ENCODE measurements around the gene KCTD16.

The KCTD16 gene

DNA sequence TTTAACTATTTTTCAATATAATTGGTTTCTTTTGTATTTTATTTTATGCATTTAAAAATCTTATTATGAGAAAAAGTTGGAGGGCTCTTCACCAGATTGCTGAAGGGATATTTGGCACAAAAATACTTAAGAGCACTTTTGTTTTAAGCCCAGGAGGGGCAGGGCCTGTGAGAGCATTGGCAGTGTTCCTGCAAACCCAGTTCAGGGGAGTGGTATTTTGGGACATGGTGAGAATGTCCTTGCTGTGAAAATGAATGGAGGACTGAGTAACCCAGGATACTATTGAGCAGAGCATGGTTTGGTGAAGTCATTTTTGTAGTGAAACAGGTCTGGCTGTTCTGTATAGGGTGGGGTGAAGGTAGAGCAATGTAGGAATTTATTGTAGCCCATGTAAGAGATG is 121.4 kb downstream of the KCTD16 start (continued):
- TF ChIP-seq SALL2 (tag by site-specific recombination; IDR thresholded peaks at IDR 0.05; ENCODE audit: borderline replicate concordance) = no peak

DNA sequence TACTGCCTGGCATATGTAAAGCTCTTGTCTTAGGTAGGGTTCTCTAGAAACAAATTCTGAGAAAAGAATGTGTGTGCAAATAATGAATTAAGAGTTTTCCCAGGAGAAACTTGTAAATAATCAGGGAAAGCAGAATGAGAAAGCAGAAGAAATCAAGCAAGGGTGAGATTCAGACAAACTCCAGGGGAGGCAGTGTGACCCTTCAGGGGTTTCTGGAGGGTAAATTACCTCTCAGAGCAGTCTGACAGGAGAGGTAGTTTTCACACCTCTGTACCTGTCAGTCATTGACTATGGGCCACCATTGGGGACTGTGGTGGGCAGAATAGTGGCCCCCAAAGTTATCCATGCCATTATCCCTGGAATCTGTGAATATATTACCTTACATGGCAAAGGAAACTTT is 124.6 kb downstream of the KCTD16 start:
- Histone ChIP-seq H3K36me3 (ENCODE audit: control insufficient read depth in 2 of 2, insufficient read depth in 1 of 2, low read length in 2 of 2) (no peaks in the 10 kb centered on the region), H3K4me3 (ENCODE audit: low read depth, low read length) (no peak overlapping the region), H3K9me3 (ENCODE audit: control insufficient read depth, insufficient read depth, low read depth, low read length) (no peaks in the 10 kb centered on the region), H3K4me1 (ENCODE audit: control insufficient read depth, insufficient read depth, low read length) (no peaks in the 10 kb centered on the region), H3K27ac (ENCODE audit: extremely low read depth, low read depth, low read length) (no peak overlapping the region)
- TF ChIP-seq ZNF211 (tag by site-specific recombination; IDR thresholded peaks at IDR 0.05; ENCODE audit: low read depth) (no peak), ZNF521 (tag by site-specific recombination; IDR thresholded peaks at IDR 0.05) (no peak), ZNF677 (tag by site-specific recombination; IDR thresholded peaks at IDR 0.05) (no peak), ZNF19 (tag by site-specific recombination; IDR thresholded peaks at IDR 0.05; ENCODE audit: low read depth) (no peak), MYNN (tag by site-specific recombination; IDR thresholded peaks at IDR 0.05; ENCODE audit: borderline replicate concordance) (no peak), ZFP37 (tag by site-specific recombination; IDR thresholded peaks at IDR 0.05) (no peak), ZFP69B (tag by site-specific recombination; IDR thresholded peaks at IDR 0.05) (no peak), ZSCAN30 (tag by site-specific recombination; IDR thresholded peaks at IDR 0.05) (no peak), ZNF624 (tag by site-specific recombination; IDR thresholded peaks at IDR 0.05) (no peak), ZNF76 (tag by site-specific recombination; IDR thresholded peaks at IDR 0.05; ENCODE audit: borderline replicate concordance, low read depth) (no peak), ZNF747 (tag by site-specific recombination; IDR thresholded peaks at IDR 0.05) (no peak), ZNF629 (tag by site-specific recombination; IDR thresholded peaks at IDR 0.05) (no peak), ZNF529 (tag by site-specific recombination; IDR thresholded peaks at IDR 0.05; ENCODE audit: insufficient replicate concordance) (no peak), ZNF292 (tag by site-specific recombination; IDR thresholded peaks at IDR 0.05; ENCODE audit: borderline replicate concordance, low read depth) (no peak)
- TF ChIP-seq, protein P1, sequence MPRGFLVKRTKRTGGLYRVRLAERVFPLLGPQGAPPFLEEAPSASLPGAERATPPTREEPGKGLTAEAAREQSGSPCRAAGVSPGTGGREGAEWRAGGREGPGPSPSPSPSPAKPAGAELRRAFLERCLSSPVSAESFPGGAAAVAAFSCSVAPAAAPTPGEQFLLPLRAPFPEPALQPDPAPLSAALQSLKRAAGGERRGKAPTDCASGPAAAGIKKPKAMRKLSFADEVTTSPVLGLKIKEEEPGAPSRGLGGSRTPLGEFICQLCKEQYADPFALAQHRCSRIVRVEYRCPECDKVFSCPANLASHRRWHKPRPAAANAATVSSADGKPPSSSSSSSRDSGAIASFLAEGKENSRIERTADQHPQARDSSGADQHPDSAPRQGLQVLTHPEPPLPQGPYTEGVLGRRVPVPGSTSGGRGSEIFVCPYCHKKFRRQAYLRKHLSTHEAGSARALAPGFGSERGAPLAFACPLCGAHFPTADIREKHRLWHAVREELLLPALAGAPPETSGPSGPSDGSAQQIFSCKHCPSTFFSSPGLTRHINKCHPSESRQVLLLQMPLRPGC (tag by site-specific recombination; IDR thresholded peaks at IDR 0.05) = no peak
- TF ChIP-seq, protein P2, sequence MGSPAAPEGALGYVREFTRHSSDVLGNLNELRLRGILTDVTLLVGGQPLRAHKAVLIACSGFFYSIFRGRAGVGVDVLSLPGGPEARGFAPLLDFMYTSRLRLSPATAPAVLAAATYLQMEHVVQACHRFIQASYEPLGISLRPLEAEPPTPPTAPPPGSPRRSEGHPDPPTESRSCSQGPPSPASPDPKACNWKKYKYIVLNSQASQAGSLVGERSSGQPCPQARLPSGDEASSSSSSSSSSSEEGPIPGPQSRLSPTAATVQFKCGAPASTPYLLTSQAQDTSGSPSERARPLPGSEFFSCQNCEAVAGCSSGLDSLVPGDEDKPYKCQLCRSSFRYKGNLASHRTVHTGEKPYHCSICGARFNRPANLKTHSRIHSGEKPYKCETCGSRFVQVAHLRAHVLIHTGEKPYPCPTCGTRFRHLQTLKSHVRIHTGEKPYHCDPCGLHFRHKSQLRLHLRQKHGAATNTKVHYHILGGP (tag by site-specific recombination; IDR thresholded peaks at IDR 0.05) = no peak
- TF ChIP-seq, protein P3, sequence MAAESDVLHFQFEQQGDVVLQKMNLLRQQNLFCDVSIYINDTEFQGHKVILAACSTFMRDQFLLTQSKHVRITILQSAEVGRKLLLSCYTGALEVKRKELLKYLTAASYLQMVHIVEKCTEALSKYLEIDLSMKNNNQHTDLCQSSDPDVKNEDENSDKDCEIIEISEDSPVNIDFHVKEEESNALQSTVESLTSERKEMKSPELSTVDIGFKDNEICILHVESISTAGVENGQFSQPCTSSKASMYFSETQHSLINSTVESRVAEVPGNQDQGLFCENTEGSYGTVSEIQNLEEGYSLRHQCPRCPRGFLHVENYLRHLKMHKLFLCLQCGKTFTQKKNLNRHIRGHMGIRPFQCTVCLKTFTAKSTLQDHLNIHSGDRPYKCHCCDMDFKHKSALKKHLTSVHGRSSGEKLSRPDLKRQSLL (tag by site-specific recombination; IDR thresholded peaks at IDR 0.05) = no peak
- ChIA-PET CTCF (interaction anchor here (0.6 kb wide), 1 partner anchor 74 kb away, joined by 3 read pairs; no protein-coding TSS in a partner anchor), POLR2A (no interaction called here)

DNA sequence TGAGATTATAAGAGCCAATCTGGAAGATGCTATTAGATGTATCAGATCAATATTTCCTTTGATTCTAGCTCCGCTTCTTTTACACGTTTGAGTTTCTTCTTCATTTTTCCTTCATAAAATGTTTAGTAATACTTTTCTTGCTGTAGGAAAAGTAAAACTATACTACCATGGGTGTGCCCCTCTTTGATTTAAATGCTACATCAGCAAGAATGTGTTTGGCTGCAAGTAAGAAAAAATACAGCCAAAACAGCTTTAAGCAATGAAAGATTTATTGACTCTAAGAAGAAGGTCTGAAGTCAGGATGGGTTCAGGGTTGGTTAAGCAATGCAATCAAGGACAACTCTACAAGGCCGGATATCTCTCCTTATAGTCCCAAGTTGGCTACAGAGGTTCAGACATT is 126.4 kb downstream of the KCTD16 start:
- TF ChIP-seq, protein P4, sequence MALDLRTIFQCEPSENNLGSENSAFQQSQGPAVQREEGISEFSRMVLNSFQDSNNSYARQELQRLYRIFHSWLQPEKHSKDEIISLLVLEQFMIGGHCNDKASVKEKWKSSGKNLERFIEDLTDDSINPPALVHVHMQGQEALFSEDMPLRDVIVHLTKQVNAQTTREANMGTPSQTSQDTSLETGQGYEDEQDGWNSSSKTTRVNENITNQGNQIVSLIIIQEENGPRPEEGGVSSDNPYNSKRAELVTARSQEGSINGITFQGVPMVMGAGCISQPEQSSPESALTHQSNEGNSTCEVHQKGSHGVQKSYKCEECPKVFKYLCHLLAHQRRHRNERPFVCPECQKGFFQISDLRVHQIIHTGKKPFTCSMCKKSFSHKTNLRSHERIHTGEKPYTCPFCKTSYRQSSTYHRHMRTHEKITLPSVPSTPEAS (tag by site-specific recombination; IDR thresholded peaks at IDR 0.05) = no peak
- TF ChIP-seq ZNF324 (tag by site-specific recombination; IDR thresholded peaks at IDR 0.05) (no peak), ZNF391 (tag by site-specific recombination; IDR thresholded peaks at IDR 0.05; ENCODE audit: borderline replicate concordance, low read depth) (no peak), ZNF701 (tag by site-specific recombination; IDR thresholded peaks at IDR 0.05) (no peak), ZNF549 (tag by site-specific recombination; IDR thresholded peaks at IDR 0.05) (no peak), ZNF544 (tag by site-specific recombination; IDR thresholded peaks at IDR 0.05) (no peak)
- TF ChIP-seq, protein P5, sequence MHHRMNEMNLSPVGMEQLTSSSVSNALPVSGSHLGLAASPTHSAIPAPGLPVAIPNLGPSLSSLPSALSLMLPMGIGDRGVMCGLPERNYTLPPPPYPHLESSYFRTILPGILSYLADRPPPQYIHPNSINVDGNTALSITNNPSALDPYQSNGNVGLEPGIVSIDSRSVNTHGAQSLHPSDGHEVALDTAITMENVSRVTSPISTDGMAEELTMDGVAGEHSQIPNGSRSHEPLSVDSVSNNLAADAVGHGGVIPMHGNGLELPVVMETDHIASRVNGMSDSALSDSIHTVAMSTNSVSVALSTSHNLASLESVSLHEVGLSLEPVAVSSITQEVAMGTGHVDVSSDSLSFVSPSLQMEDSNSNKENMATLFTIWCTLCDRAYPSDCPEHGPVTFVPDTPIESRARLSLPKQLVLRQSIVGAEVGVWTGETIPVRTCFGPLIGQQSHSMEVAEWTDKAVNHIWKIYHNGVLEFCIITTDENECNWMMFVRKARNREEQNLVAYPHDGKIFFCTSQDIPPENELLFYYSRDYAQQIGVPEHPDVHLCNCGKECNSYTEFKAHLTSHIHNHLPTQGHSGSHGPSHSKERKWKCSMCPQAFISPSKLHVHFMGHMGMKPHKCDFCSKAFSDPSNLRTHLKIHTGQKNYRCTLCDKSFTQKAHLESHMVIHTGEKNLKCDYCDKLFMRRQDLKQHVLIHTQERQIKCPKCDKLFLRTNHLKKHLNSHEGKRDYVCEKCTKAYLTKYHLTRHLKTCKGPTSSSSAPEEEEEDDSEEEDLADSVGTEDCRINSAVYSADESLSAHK (tag by site-specific recombination; IDR thresholded peaks at IDR 0.05) = no peak
- Histone ChIP-seq H3K4me1 (ENCODE audit: control insufficient read depth, insufficient read depth, low read length) (no peaks in the 10 kb centered on the region), H3K4me3 (ENCODE audit: low read depth, low read length) (no peak overlapping the region), H3K36me3 (ENCODE audit: control insufficient read depth in 2 of 2, insufficient read depth in 1 of 2, low read length in 2 of 2) (no peaks in the 10 kb centered on the region), H3K9me3 (ENCODE audit: control insufficient read depth, insufficient read depth, low read depth, low read length) (no peaks in the 10 kb centered on the region), H3K27ac (ENCODE audit: extremely low read depth, low read depth, low read length) (no peak overlapping the region)
- POLR2A ChIA-PET = no interaction called here
- CTCF ChIA-PET = interaction anchor here (0.5 kb wide), 1 partner anchor 241 kb away, joined by 3 read pairs; no protein-coding TSS in a partner anchor
